ENCODE data around the gene KLF11.
"Not testable (repeated sequence)": the region's sequence is repeated elsewhere in the genome, so short reads cannot be mapped to it uniquely, and the experiment has no call there.

KLF11 gene

GRCh38 chr2:10022966-10023662 lies 20.2 kb upstream of the KLF11 start:
- DNase-seq (ENCODE audit: extremely low read depth in 1 of 2, low read depth in 1 of 2) = no peak

DNA sequence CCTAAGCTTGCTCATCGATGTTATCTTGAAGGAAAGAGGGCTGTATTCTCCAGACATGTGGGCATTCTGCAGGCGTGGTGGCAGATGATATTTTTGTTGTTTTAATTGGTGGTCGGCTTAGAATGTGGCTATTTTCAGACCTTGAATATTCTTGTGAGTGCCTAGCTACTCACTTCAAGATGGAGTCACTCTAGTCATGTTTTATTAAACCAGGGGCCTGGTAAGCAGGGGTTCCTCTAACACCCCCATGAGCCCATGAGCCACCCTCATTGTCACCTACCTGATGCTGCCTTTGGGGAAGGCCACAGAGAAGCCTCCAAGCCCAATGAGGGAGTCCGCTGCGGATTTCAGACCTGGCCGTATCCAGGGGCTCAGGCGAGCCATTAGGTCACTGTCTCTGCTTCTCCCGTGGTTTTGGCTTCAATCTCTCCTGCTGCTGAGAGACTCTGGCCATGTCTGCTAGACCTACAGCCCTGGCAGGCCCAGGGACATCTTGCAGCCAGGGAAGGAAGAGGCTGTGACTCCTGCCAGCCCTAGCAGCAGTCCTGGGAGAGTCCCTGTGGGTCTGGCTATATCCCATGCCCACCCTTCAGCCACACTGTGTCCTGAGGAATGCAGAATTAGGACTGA lies 16.3 kb upstream of the KLF11 start:
- no peak for DNase-seq (ENCODE audit: extremely low read depth in 1 of 2, low read depth in 1 of 2)

- no peak for DNase-seq (ENCODE audit: extremely low read depth in 1 of 2, low read depth in 1 of 2)
Observed at GRCh38 chr2:10027660-10028330, 15.6 kb upstream of the KLF11 start.

GRCh38 chr2:10028407-10028987 lies 14.9 kb upstream of the KLF11 start:
- DNase-seq (ENCODE audit: extremely low read depth in 1 of 2, low read depth in 1 of 2) = no peak

DNA sequence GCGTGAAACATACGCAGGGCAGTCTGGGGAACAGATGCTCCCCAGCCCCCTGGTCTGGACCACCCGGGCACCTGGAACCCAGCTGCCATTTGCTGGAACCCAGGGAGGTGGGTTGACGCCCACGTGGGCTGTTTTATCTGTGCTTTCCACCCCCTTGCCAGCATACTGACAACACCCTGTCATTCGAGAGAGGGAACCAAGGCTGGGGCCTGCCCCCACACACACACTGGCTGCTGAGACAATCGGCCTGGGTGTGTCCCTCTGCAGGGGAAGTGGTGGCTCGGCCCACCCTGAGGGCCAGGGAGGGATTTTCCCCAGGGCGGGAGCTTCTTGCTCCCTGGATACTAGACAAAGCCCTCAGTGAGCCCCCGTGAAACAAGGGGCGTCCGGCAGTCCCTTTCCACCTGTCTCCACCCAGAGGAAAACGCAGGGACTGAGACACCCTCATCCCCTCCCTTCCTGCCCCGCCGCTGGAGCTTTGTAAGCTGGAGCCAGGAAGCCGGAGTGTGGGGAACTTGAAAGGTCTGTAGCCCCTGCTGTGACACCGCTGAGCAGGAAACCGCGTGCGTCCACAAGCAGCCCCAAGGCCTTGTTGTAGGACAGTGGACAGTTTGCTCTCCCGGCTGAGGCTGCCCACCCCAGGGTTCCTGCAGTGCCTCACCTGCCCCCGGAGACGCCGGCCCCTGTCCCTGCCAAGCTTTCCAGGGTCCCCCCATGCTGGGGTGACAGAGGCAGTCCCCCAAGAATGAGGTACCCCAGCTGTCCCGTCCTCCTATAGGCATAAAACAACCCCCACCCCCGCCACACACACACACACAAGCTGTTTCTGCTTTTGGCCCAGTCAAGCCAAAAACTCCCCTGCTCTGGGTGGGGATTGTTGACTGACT lies 14.1 kb upstream of the KLF11 start:
- DNase-seq (ENCODE audit: extremely low read depth in 1 of 2, low read depth in 1 of 2) = peak in 1 of 2 donors; percentile 39

DNA sequence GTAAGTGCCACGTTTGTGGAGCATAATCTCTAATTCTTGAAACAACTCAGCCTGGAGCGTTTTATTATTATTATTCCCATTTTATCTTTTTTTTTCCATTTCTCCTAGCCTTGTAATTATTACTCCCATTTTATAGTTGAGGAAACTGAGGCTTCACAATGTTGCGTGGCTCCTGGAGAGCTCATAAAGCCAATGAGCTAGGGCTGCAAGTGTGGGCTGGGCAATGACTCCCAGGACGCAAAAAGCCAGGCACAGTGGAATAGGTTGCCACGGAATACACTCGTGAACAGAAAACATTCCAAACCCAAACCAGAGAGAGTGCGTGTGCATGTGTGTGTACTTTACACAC lies 13.5 kb upstream of the KLF11 start:
- no peak for DNase-seq (ENCODE audit: extremely low read depth in 1 of 2, low read depth in 1 of 2)

DNA sequence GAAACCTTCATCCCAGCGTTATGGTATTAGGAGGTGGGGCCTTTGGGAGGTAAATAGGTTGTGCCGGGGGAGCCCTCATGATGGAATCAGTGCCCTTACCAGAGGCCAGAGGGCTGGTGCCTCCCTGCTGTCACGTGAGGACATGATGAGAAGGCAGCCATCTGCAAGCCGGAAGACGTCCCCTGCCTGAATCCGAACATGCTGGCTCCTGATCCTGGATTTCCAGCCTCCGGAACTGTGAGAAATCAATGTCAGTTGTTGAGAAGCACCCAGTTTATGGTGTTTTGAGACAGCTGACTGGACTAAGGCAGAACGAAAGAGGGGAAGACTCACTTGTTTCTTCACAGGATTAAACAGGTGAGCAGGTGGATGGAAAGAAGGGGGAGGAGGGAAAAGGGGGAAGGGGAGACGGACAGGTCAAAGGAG lies 13.0 kb upstream of the KLF11 start:
- no peak for DNase-seq (ENCODE audit: extremely low read depth in 1 of 2, low read depth in 1 of 2)

DNA sequence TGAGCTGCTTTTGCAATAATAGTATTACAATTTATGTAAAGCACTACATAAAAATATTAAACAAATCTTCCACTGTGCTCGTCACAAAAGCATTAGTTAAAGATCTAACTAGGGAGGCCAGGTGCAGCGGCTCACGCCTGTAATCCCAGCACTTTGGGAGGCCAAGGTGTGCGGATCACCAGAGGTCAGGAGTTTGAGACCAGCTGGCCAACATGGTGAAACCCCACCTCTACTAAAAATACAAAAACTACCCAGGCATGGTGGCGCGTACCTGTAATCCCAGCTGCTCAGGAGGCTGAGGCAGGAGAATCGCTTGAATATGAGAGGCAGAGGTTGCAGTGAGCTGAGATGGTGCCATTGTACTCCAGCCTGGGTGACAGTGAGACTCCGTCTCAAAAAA lies 12.6 kb upstream of the KLF11 start:
- not testable (repeated sequence) for DNase-seq (ENCODE audit: extremely low read depth in 1 of 2, low read depth in 1 of 2)

GRCh38 chr2:10031886-10032745 lies 11.2 kb upstream of the KLF11 start:
- no peak for DNase-seq (ENCODE audit: extremely low read depth in 1 of 2, low read depth in 1 of 2)

DNA sequence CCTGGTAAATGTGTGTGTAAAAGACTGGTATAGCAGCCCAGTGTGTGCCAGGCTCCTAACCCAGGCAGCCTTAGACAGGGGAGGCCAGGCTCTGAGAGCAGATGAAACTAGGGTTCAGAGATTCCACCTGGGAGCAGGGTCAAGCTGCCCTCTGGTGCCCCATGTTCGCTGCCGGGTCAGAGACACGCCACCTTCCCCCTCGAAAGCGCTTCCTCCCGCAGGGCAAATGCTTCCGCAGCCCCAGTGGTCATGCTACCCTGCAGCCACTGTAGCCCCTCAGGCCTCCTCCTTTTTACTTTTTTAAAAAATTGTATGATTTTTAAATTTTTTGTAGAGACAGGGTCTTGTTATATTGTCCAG lies 10.6 kb upstream of the KLF11 start:
- no peak for DNase-seq (ENCODE audit: extremely low read depth in 1 of 2, low read depth in 1 of 2)

DNA sequence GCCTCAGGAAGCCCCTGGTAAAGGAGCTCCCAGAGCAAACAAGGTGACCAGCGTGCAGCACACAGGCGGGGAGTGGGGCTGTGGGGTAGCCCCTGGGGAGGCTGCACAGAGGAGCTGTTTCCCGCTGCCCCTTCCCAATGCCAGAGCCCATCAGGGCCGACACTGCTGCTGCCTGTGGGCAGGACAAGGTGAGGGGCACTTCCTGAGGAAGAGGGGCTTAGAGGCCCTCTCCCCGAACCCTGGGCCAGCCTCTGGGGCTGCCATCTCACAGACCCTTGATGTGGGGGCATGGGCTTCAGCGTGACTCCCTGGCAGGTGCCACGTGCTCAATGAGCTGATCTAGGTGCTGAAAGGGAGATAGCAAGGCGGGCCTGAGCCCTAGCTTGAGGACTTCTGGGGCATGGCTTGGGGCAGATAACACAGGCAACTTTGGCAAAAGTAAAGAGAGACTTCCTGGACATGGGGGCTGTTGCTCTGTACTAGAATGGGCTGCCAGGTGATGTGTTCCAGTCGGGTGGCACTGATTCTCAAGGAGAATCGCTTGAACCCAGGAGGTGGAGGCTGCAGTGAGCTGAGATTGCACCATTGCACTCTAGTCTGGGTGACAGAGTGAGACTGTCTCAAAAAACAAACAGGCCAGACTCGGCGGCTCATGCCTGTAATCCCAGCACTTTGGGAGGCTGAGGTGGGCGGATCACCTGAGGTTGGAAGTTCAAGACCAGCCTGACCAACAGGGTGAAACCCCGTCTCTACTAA lies 9.9 kb upstream of the KLF11 start:
- DNase-seq (ENCODE audit: extremely low read depth in 1 of 2, low read depth in 1 of 2) = no peak

DNA sequence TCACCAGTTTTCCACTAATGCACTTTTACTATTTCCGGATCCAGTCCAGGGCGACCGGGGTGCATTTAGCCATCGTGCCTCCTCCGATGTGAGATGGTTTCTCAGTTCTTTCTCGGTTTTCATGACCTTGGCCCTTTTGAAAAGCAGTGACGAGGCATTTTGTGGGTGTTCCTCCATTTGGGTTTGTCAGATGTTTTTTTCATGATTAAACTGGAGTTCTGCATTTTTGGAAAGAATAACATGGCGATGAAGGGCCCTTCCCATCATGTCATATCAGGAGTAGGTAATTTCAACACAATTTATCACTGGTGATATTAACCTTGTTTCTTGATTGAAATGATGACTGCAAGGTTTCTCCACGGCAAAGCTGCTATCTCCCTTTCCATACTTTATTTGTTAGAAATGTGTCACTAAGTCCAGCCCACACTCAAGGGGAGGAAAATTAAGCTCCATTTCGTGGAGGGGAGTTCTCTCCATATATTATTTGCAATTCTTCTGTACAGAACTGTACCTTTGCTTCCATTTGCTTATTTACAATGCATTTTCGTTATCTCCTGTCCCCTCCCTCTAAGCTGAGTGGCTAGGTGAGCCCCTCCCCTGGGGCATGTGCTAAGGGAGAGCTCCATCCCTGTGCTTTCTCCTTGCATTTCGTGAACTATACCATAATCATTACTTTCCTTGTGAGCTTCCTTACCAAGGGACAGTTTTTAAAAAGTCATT lies 8.9 kb upstream of the KLF11 start:
- no peak for DNase-seq (ENCODE audit: extremely low read depth in 1 of 2, low read depth in 1 of 2)

DNA sequence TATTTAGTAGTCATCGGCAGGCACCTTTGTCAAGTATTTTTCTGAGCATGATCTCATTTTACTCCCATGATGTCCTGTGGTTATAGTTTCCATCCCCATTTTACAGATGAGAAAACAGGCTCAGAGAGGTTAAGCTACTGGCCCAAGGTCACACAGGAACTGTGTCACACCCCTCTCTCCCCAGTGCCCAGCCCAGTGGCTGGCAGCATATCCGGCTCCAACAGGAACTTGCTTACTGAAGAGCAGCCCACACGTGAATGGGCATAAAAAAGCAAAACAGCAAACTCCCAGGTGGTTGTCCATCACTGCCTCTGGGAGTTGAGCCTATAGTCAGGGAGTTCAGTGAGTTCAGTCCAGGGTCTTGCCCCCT lies 8.3 kb upstream of the KLF11 start:
- DNase-seq (ENCODE audit: extremely low read depth in 1 of 2, low read depth in 1 of 2) = no peak

GRCh38 chr2:10035633-10036032 lies 7.7 kb upstream of the KLF11 start:
- DNase-seq (ENCODE audit: extremely low read depth in 1 of 2, low read depth in 1 of 2) = no peak

DNA sequence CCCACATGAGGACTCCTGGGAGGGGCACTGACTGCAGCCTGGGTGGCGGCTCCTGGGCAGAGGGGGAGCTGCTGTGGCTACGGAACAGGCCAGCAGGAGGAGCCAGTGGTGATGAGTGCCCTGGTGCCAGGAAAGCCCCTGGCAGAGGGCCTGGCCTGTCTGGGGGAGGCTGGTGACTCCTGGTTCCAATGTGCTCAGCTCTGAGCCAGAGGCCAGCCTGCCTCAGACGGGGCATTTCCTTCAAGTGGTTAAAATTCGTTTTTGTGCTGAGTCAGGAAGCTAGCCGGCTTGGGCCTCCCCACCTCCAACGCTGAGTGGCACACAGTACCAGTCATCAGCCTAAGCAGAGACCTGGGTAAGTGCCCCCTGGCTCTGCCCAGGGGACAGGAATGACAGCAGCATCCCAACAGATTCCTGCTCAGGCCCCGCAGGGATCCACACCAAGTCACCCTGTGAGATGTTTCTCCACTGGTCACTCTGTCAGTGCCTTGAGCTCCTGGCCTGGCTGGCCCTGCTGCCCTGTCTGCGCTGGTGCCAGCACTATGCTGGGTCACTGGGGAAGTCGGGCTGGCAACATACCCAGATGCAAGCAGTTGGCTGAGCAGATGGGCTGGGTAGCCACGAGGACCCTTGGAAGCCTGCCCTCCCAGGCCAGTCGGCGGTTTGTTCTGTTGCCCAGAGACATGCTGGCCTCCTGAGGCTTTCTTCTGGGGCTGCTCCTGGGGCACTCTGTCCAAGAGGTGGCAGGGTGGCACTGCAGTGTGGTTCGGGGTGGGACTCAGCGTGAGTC lies 7.1 kb upstream of the KLF11 start:
- peak in 1 of 2 donors; percentile 38 for DNase-seq (ENCODE audit: extremely low read depth in 1 of 2, low read depth in 1 of 2)

DNA sequence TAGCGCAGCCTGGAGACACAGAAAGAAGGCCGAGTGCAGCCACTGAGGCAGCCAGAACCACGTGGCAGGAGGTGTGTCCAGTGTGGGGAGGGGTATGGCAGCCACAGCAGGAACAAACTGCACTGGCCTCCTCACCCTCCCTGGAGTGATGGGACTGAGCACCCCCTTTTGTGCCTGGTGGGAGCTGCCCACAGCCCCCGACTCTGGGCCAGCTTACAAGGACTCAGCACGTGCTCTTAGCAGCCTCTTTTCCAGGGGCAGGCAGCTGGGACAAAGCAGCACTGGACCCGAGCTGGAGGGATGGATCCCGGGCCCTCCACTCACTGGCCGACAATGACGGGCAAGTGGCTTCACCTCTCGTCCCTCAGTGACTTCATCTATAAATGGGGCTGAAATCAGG lies 5.2 kb upstream of the KLF11 start:
- DNase-seq (ENCODE audit: extremely low read depth in 1 of 2, low read depth in 1 of 2) = no peak

GRCh38 chr2:10038716-10039115 lies 4.6 kb upstream of the KLF11 start:
- DNase-seq (ENCODE audit: extremely low read depth in 1 of 2, low read depth in 1 of 2) = no peak
